Head of caudate nucleus (tissue), 42 donors: ENCODE results near the gene FAM47A.

Experiments
- DNase-seq, 42 donors: peaks; one replicate each; pipeline versions ENCODE4 v3.0.0 to v3.0.0-alpha.2; 2020 to 2021; ENCODE audit warnings: mixed read lengths in 7 of 42
- intact Hi-C: fragments of 100-400 bp; cut with DNase I; formaldehyde crosslinking; loops from one replicate; pipeline ENCODE4 v1.15.0; 2022

FAM47A gene

GRCh38 chrX:34132028-34132427, at the start of gene FAM47A:
Gene FAM47A, minus strand, starts transcription at chrX:34132314. Its CDS starts 36 bp downstream, at chrX:34132278.
- no peak for DNase-seq
- intact Hi-C loops, result no loop called here

GRCh38 chrX:34147345-34147744, 15.2 kb upstream of the FAM47A start:
- no peak for DNase-seq
- intact Hi-C loops, result no loop called here

- intact Hi-C loops, result no loop called here
- DNase-seq, result no peak
Observed at GRCh38 chrX:34146906-34147305, 14.8 kb upstream of the FAM47A start.

GRCh38 chrX:34144246-34144645, 12.1 kb upstream of the FAM47A start:
- intact Hi-C loops, result no loop called here
- DNase-seq, result no peak

GRCh38 chrX:34140816-34141215, 8.7 kb upstream of the FAM47A start:
- intact Hi-C loops, result no loop called here
- no peak for DNase-seq

GRCh38 chrX:34130980-34131744, 952 bp downstream of the FAM47A start:
- intact Hi-C loops, result no loop called here
- no peak for DNase-seq

GRCh38 chrX:34130501-34130900, 1.6 kb downstream of the FAM47A start:
- intact Hi-C loops, result no loop called here

GRCh38 chrX:34126011-34126410, 6.1 kb downstream of the FAM47A start:
- intact Hi-C loops, result no loop called here
- no peak for DNase-seq

More at GRCh38 chrX:34130501-34130900, 1.6 kb downstream of the FAM47A start:
- DNase-seq, result no peak

- intact Hi-C loops, result no loop called here
- no peak for DNase-seq
Observed at GRCh38 chrX:34119122-34119521, 13.0 kb downstream of the FAM47A start.

- DNase-seq, result no peak
- intact Hi-C loops, result no loop called here
Observed at GRCh38 chrX:34112459-34112858, 19.7 kb downstream of the FAM47A start.
